Lower leg skin (tissue), 4 donors: ENCODE data around the gene NKD2. TPM values are rescaled to one million over a fixed set of nuclear protein-coding genes. Genes with fewer than 3 reads are reported as not detected.

Experiments used
- DNase-seq, 2 donors: peaks; one replicate each; pipeline ENCODE4 v3.0.0-alpha.2; 2019; ENCODE audit warnings: low spot score in 2 of 2
- H3K4me3 ChIP-seq: fragments of 200-600 bp; sonication (generic); 2 replicates; pipeline ENCODE4 v1.5.1; 2017; ENCODE audit warnings: mild to moderate bottlenecking, low read depth; ENCODE audit not compliant: poor library complexity, severe bottlenecking
- POLR2A ChIP-seq, 2 donors: fragments of 450-650 bp; IDR thresholded peaks; one replicate each; pipeline ENCODE4 v1.6.1; 2016 to 2017; ENCODE audit warnings: antibody characterized with exemption in 2 of 2, mild to moderate bottlenecking in 1 of 2, moderate library complexity in 1 of 2
- WGBS, 2 donors: methylation state at CpG; one replicate each; pipeline ENCODE4 v1.1.5; 2018; 5-methylcytosine and 5-hydroxymethylcytosine counted together
- intact Hi-C: fragments of 100-400 bp; cut with DNase I; formaldehyde crosslinking; loops from one replicate; pipeline ENCODE4 v1.15.0; 2023; ENCODE audit warnings: low total_unique reads
- total RNA-seq, 4 donors: library from RNA; depleted of rRNA; stranded (reverse); fragments of >200 nt; gene quantifications; one replicate each; pipeline ENCODE4 v1.1.0, GENCODE V29; 2016
- TF ChIP-seq, protein P1 (sequence below), 3 donors: fragments of 450-650 bp; IDR thresholded peaks; one replicate each; pipeline ENCODE4 v1.5.1; 2016; ENCODE audit warnings: antibody characterized with exemption in 3 of 3, mild to moderate bottlenecking in 3 of 3, moderate library complexity in 2 of 3

Gene NKD2, protein sequence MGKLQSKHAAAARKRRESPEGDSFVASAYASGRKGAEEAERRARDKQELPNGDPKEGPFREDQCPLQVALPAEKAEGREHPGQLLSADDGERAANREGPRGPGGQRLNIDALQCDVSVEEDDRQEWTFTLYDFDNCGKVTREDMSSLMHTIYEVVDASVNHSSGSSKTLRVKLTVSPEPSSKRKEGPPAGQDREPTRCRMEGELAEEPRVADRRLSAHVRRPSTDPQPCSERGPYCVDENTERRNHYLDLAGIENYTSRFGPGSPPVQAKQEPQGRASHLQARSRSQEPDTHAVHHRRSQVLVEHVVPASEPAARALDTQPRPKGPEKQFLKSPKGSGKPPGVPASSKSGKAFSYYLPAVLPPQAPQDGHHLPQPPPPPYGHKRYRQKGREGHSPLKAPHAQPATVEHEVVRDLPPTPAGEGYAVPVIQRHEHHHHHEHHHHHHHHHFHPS
- 1 to 10 TPM; 2.7 to 9.4 (median 3.5) TPM for total RNA-seq

DNA sequence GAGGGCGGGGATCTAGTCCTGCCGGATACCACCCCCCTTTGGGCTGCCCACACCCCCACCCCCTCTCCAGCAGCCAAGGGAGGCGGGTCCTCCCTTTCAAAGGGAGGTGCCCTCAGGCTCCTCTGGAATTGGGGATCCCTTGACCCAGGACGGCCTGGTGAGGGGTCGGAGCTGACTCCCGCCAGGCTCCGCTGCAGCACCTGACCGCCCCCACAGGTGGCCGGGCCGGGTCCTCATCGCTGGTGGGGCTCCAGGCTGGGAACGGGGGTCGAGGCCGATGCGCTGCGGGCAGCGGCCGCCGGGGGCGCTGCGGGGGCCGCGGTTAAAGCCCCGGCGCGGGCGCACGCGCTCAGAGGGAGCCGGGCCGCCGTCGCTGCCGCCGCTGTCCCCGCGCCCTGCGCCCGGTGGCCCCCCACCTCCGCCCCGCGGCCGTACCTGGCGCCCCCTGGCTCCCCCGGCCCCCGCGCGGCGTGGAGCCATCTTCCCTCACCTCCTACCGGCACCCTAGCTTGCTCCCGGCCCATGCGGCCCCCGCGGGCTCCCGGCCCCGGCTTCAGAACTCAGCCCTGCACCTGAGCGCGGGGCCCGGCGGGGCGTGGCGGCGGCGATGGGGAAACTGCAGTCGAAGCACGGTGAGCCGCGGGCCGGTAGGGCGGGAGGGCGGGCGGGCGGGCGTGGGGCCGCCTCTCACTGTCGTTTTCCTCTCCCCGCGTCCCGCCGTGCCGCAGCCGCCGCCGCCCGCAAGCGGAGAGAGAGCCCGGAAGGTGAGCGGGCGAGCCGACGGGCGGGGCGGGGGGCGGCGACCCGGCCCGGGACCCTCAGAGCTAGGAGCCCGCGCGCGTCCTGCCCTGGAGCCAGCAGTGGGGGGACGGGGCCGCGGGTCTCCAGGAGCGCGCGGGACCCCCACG lies at the start of gene NKD2:
TSS of gene NKD2 (plus strand) at position 352 of the 908 bp plus-strand sequence. CDS start at position 608, 256 bp downstream.
- 1% methylated on average over 21 to 25 of the region's 108 CpGs for WGBS, 2 donors
- peak in 1 of 2 donors; percentile 86 for DNase-seq
- intact Hi-C loops = no loop called here
- TF ChIP-seq POLR2A (IDR thresholded peaks at IDR 0.05) = no peak
- TF ChIP-seq, protein P1, sequence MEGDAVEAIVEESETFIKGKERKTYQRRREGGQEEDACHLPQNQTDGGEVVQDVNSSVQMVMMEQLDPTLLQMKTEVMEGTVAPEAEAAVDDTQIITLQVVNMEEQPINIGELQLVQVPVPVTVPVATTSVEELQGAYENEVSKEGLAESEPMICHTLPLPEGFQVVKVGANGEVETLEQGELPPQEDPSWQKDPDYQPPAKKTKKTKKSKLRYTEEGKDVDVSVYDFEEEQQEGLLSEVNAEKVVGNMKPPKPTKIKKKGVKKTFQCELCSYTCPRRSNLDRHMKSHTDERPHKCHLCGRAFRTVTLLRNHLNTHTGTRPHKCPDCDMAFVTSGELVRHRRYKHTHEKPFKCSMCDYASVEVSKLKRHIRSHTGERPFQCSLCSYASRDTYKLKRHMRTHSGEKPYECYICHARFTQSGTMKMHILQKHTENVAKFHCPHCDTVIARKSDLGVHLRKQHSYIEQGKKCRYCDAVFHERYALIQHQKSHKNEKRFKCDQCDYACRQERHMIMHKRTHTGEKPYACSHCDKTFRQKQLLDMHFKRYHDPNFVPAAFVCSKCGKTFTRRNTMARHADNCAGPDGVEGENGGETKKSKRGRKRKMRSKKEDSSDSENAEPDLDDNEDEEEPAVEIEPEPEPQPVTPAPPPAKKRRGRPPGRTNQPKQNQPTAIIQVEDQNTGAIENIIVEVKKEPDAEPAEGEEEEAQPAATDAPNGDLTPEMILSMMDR (IDR thresholded peaks at IDR 0.05) = no peak
- no peak within 1 kb of the TSS for H3K4me3 ChIP-seq

DNA sequence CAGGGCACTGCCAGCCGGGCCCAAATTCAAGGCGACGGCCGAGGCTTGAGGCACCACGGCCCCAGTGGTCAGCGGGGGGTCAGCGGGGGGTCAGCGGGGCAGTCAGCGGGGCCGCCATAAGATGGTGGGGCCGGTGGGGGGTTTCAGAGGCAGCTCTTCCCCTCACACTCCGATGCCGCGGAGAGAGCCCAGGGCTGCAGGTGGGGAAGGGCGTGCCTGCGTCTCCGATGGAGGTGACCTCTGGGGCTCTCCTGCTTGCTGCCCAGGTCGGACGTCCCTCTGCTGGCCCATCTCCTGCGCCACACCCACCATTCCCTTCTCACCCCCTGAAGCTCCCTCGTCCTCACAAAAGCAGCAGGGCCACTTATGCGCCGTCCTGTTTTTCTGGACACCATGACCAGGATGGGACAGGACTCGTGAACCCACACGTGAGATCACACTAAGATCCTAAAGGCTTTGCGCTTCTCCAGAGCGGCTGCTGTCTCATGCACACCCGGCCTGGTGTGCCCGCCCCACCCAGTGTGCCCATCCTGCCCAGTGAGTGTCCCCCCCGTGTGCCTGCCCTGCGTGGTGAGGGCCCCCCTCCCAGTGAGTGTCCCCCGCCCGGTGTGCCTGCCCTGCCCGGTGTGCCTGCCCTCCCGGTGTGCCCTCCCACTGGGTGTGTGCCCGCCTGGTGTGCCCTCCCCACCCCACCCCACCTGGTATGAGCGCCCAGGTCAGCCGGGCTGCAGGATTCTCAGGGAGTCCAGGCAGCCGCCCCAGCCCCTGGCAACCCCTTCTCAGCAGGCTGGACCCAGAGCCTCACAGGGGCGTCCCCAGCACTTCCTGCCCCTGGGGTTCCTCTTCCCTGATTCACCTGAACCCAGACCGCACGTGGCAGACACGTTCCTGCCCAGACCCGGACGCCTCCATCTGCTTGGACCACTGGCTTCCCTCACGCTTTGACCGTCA lies 48.7 kb upstream of the NKD2 start:
- H3K4me3 ChIP-seq = no peak overlapping the region
- intact Hi-C loops = no loop called here
- WGBS, 2 donors = 80 to 82% methylated on average over 38 to 43 of the region's 47 CpGs
- DNase-seq = peak in 1 of 2 donors; percentile 84
- TF ChIP-seq POLR2A (IDR thresholded peaks at IDR 0.05) = no peak

DNA sequence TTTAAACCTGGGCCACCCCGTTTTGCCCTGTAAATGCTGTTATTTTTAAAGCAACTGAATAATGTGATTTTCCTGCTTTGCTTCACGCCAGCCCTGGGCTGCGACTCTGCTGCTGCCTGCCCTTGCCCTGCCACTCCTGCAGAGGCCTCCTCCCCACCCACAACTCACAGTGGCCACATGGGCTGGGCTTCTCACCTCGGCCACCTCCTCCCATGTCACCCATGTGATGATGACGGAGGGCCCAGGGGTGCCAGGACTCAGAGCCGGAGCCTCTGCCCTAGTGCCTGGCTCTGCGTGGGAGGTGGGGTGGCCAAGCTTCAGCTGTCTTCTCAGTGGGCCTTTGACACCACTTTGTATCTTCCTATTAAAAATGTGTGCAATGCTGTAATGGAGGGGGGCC lies 48.1 kb upstream of the NKD2 start:
- intact Hi-C loops = no loop called here
- H3K4me3 ChIP-seq = no peak overlapping the region
- 65 to 81% methylated on average over 7 of the region's 7 CpGs for WGBS, 2 donors
- TF ChIP-seq POLR2A (IDR thresholded peaks at IDR 0.05) = no peak
- TF ChIP-seq, protein P1 (IDR thresholded peaks at IDR 0.05) = no peak
- DNase-seq = no peak

GRCh38 chr5:961002-961710 lies 47.4 kb upstream of the NKD2 start:
- TF ChIP-seq POLR2A (IDR thresholded peaks at IDR 0.05) = no peak
- TF ChIP-seq, protein P1 (IDR thresholded peaks at IDR 0.05) = no peak
- no peak overlapping the region for H3K4me3 ChIP-seq
- DNase-seq = no peak
- WGBS, 2 donors = 71 to 90% methylated on average over 15 to 18 of the region's 27 CpGs
- intact Hi-C loops = no loop called here

GRCh38 chr5:961711-962240 lies 46.8 kb upstream of the NKD2 start:
- DNase-seq = no peak
- intact Hi-C loops = no loop called here
- TF ChIP-seq, protein P1 (IDR thresholded peaks at IDR 0.05) = no peak
- no peak overlapping the region for H3K4me3 ChIP-seq
- 90 to 93% methylated on average over 24 of the region's 24 CpGs for WGBS, 2 donors
